ENCODE results near the gene FOXK1.
"Not testable (repeated sequence)": the region's sequence is repeated elsewhere in the genome, so short reads cannot be mapped to it uniquely, and the experiment has no call there.

Gene FOXK1

GRCh38 chr7:4801839-4802231 lies 119.7 kb downstream of the FOXK1 start:
- DNase-seq (ENCODE audit: low read depth), result no peak
- in situ Hi-C loops (cut with HindIII; ENCODE audit: low sequenced_read_pairs), result loop anchor here (25.0 kb wide), 1 partner anchor 285 kb away; no protein-coding TSS in a partner anchor
- no peak for TF ChIP-seq CTCF (IDR thresholded peaks at IDR 0.05; ENCODE audit: low read depth, low read length, missing control alignments)
- H3K4me3 ChIP-seq (ENCODE audit: low read depth, low read length), result no peak overlapping the region

DNA sequence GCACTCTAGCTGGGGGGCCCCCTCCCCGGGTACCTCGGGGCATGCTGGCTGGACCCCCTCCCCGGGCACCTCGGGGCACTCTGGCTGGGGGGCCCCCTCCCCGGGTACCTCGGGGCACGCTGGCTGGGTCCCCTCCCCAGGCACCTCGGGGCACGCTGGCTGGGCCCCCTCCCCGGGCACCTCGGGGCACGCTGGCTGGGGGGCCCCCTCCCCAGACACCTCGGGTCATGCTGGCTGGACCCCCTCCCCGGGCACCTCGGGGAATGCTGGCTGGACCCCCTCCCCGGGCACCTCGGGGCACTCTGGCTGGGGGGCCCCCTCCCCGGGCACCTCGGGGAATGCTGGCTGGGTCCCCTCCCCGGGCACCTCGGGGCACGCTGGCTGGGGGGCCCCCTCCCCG lies 120.5 kb downstream of the FOXK1 start:
- not testable (repeated sequence) for DNase-seq (ENCODE audit: low read depth); H3K4me3 ChIP-seq (ENCODE audit: low read depth, low read length)
- in situ Hi-C loops (cut with HindIII; ENCODE audit: low sequenced_read_pairs), result loop anchor here (25.0 kb wide), 1 partner anchor 285 kb away; no protein-coding TSS in a partner anchor

GRCh38 chr7:4803397-4804241 lies 121.5 kb downstream of the FOXK1 start:
- DNase-seq (ENCODE audit: low read depth), result no peak
- in situ Hi-C loops (cut with HindIII; ENCODE audit: low sequenced_read_pairs), result loop anchor here (25.0 kb wide), 1 partner anchor 284 kb away; no protein-coding TSS in a partner anchor
- no peak for TF ChIP-seq CTCF (IDR thresholded peaks at IDR 0.05; ENCODE audit: low read depth, low read length, missing control alignments)
- no peak overlapping the region for H3K4me3 ChIP-seq (ENCODE audit: low read depth, low read length)

DNA sequence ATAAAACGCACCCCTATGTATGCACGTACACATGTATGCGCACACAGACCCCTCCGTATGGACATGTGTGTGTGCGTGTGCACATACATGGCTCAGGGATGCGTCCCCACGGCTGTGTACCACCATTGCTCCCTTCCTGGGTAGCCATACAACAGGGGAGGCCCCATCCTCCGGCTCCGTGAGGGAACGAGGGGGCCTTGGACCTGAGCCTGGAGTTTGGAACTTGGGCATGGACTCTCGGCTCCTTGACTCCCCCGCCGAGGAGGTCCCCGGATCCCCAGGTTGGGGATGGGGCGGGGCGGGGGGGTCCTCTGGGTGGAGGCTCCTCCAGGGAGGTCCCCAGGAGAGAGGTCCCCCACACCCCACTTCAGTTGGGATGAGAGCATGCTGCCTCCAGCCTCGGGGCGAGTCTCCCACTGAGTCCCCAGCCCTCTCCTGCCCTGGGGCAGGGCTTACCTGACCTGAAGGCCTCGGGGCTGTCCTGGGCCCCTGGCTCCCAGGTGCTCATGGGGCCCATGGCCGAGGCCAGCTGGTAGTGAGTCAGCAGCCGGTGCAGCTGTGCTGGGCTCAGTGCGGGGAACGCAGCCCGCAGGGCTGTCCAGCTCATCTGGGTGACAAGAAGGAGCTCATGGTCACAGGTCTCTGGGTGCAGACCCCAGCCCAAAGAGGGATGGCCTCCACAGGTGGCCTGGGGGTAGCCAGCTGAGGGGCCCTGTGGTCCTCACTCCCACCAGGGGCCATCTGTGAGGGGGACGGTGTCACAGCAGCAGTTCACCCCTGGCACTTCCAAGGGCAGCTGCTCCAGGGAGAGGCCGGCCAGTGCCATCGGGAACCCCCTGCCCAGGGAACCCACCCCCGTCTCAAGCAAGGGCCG lies 123.3 kb downstream of the FOXK1 start:
- H3K4me3 ChIP-seq (ENCODE audit: low read depth, low read length), result no peak overlapping the region
- no peak for TF ChIP-seq CTCF (IDR thresholded peaks at IDR 0.05; ENCODE audit: low read depth, low read length, missing control alignments)
- in situ Hi-C loops (cut with HindIII; ENCODE audit: low sequenced_read_pairs), result loop anchor here (25.0 kb wide), 1 partner anchor 282 kb away; no protein-coding TSS in a partner anchor
- DNase-seq (ENCODE audit: low read depth), result no peak

DNA sequence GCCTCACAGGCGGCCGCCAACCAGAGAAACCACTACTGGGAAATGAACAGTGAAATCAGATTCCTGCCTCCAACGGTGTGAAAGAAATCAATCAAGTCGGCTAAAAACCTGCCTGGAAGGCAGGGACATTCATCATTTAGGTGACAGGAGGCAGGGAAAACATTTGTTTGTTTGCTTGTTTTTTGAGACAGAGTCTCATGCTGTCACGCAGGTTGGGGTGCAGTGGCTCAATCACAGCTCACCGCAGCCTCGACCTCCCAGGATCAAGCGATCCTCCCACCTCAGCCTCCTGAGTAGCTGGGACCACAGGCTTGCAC lies 123.8 kb downstream of the FOXK1 start:
- no peak for TF ChIP-seq CTCF (IDR thresholded peaks at IDR 0.05; ENCODE audit: low read depth, low read length, missing control alignments)
- no peak for DNase-seq (ENCODE audit: low read depth)
- H3K4me3 ChIP-seq (ENCODE audit: low read depth, low read length), result no peak overlapping the region
- in situ Hi-C loops (cut with HindIII; ENCODE audit: low sequenced_read_pairs), result loop anchor here (25.0 kb wide), 1 partner anchor 281 kb away; no protein-coding TSS in a partner anchor

- TF ChIP-seq CTCF (IDR thresholded peaks at IDR 0.05; ENCODE audit: low read depth, low read length, missing control alignments), result no peak
- H3K4me3 ChIP-seq (ENCODE audit: low read depth, low read length), result no peak overlapping the region
- in situ Hi-C loops (cut with HindIII; ENCODE audit: low sequenced_read_pairs), result loop anchor here (25.0 kb wide), 1 partner anchor 280 kb away; no protein-coding TSS in a partner anchor
- no peak for DNase-seq (ENCODE audit: low read depth)
These were observed 125.0 kb downstream of the FOXK1 start for GRCh38 chr7:4806983-4807597.

All from astrocyte of the cerebellum (primary cell).